Liver (tissue), 9 donors: ENCODE measurements around the gene CYP4F11. TPM values are rescaled to one million over a fixed set of nuclear protein-coding genes. Genes with fewer than 3 reads are reported as not detected.

Experiments
- DNase-seq: peaks from one replicate; pipeline ENCODE4 v3.0.0-alpha.2; 2017; ENCODE audit warnings: low spot score
- H3K27ac ChIP-seq, 2 donors: one replicate each; pipeline ENCODE4 v1.7.0; 2013; ENCODE audit warnings: inconsistent platforms in 2 of 2, low read length in 2 of 2, control low read depth in 1 of 2, low read depth in 1 of 2, mild to moderate bottlenecking in 1 of 2
- H3K27me3 ChIP-seq, 4 donors: one replicate each; pipeline versions ENCODE4 v1.6.1 to v1.7.0; 2013; ENCODE audit warnings: low read length in 3 of 4, inconsistent platforms in 1 of 4, mild to moderate bottlenecking in 1 of 4, moderate library complexity in 1 of 4; ENCODE audit not compliant: control insufficient read depth in 4 of 4, insufficient read depth in 4 of 4
- H3K36me3 ChIP-seq, 4 donors: one replicate each; pipeline versions ENCODE4 v1.6.1 to v1.7.0; 2013; ENCODE audit warnings: low read length in 3 of 4, mild to moderate bottlenecking in 3 of 4, low read depth in 1 of 4, moderate library complexity in 1 of 4; ENCODE audit not compliant: control insufficient read depth in 4 of 4, insufficient read depth in 3 of 4
- H3K4me1 ChIP-seq, 4 donors: one replicate each; pipeline versions ENCODE4 v1.6.1 to v1.7.0; 2013; ENCODE audit warnings: low read length in 3 of 4, mild to moderate bottlenecking in 3 of 4, moderate library complexity in 1 of 4; ENCODE audit not compliant: control insufficient read depth in 4 of 4, insufficient read depth in 4 of 4
- H3K4me3 ChIP-seq, 3 donors: one replicate each; pipeline versions ENCODE4 v1.6.1 to v1.7.0; 2013; ENCODE audit warnings: low read length in 3 of 3, control low read depth in 1 of 3, low read depth in 1 of 3, mild to moderate bottlenecking in 1 of 3
- H3K9ac ChIP-seq, 2 donors: one replicate each; pipeline ENCODE4 v1.7.0; 2013; ENCODE audit warnings: low read length in 2 of 2, mild to moderate bottlenecking in 2 of 2, moderate library complexity in 2 of 2, control low read depth in 1 of 2, low read depth in 1 of 2
- H3K9me3 ChIP-seq, 4 donors: one replicate each; pipeline versions ENCODE4 v1.6.1 to v1.7.0; 2013; ENCODE audit warnings: low read length in 3 of 4; ENCODE audit not compliant: control insufficient read depth in 4 of 4
- ATF3 ChIP-seq: IDR thresholded peaks from 2 replicates; pipeline ENCODE4 v1.6.1; 2016; ENCODE audit warnings: antibody characterized with exemption
- EGR1 ChIP-seq, 2 donors: IDR thresholded peaks; 2 replicates each; pipeline ENCODE4 v1.6.1; 2016 to 2018; ENCODE audit warnings: antibody characterized with exemption in 2 of 2, low read depth in 2 of 2
- FOXA1 ChIP-seq: IDR thresholded peaks from 2 replicates; pipeline ENCODE4 v1.6.1; 2016; ENCODE audit warnings: antibody characterized with exemption
- FOXA2 ChIP-seq: IDR thresholded peaks from 2 replicates; pipeline ENCODE4 v1.6.1; 2016; ENCODE audit warnings: antibody characterized with exemption
- GABPA ChIP-seq, 2 donors: IDR thresholded peaks in 1 of 2; conservative IDR thresholded peaks in 1 of 2; 2 replicates each; pipeline ENCODE4 v1.6.1; 2016; ENCODE audit warnings: antibody characterized with exemption in 2 of 2, mild to moderate bottlenecking in 1 of 2, moderate library complexity in 1 of 2
- HNF4A ChIP-seq, 2 donors: conservative IDR thresholded peaks; 2 replicates each; pipeline ENCODE4 v1.6.1; 2016; ENCODE audit warnings: antibody characterized with exemption in 2 of 2, mild to moderate bottlenecking in 2 of 2
- HNF4G ChIP-seq: IDR thresholded peaks from 2 replicates; pipeline ENCODE4 v1.6.1; 2016; ENCODE audit warnings: antibody characterized with exemption
- JUND ChIP-seq, 2 donors: IDR thresholded peaks; 2 replicates each; pipeline ENCODE4 v1.6.1; 2016; ENCODE audit warnings: antibody characterized with exemption in 2 of 2
- NR2F2 ChIP-seq: IDR thresholded peaks from 2 replicates; pipeline ENCODE4 v1.6.1; 2016; ENCODE audit warnings: antibody characterized with exemption
- RAD21 ChIP-seq, 2 donors: IDR thresholded peaks; 2 replicates each; pipeline ENCODE4 v1.6.1; 2016; ENCODE audit warnings: antibody characterized with exemption in 2 of 2, mild to moderate bottlenecking in 2 of 2
- RXRA ChIP-seq, 2 donors: IDR thresholded peaks; 2 replicates each; pipeline ENCODE4 v1.6.1; 2017 to 2018; ENCODE audit warnings: antibody characterized with exemption in 2 of 2, mild to moderate bottlenecking in 1 of 2
- SP1 ChIP-seq: IDR thresholded peaks from 2 replicates; pipeline ENCODE4 v1.6.1; 2018; ENCODE audit warnings: antibody characterized with exemption, mild to moderate bottlenecking
- TAF1 ChIP-seq: conservative IDR thresholded peaks from 2 replicates; pipeline ENCODE4 v1.6.1; 2016; ENCODE audit warnings: antibody characterized with exemption, mild to moderate bottlenecking
- YY1 ChIP-seq: IDR thresholded peaks from 2 replicates; pipeline ENCODE4 v1.6.1; 2016; ENCODE audit warnings: antibody characterized with exemption, mild to moderate bottlenecking
- whole genome bisulfite sequencing: extraction: QIAGEN DNeasy Blood & Tissue Kit; methylation state at CpG from one replicate; pipeline ENCODE4 v1.1.7; 2013; 5-methylcytosine and 5-hydroxymethylcytosine counted together
- polyA plus RNA-seq, 2 donors: library from polyadenylated mRNA; stranded (reverse) in 1 of 2; unstranded in 1 of 2; fragments of 200-250 nt in 1 of 2; fragments of >200 nt in 1 of 2; fragmentation: Nextera tagmentation in 1 of 2; extraction: Ambion mirVana in 1 of 2; gene quantifications; one replicate each; pipeline versions ENCODE4 v1.2.1 to v1.2.3, GENCODE V29; 2013 to 2015
- total RNA-seq, 2 donors: library from RNA; depleted of rRNA; stranded (reverse); fragments of >200 nt; gene quantifications; one replicate each; pipeline ENCODE4 v1.2.3, GENCODE V29; 2014
- TF ChIP-seq, protein P1 (sequence below): IDR thresholded peaks from 2 replicates; pipeline ENCODE4 v1.6.1; 2016; ENCODE audit warnings: antibody characterized with exemption, mild to moderate bottlenecking
- TF ChIP-seq, protein P2 (sequence below): fragments of 150-350 bp; IDR thresholded peaks from 2 replicates; pipeline ENCODE4 v1.5.1; 2017; ENCODE audit warnings: improper control_type of control experiment, low read depth, low read length; ENCODE audit not compliant: missing input control
- TF ChIP-seq, protein P3 (sequence below): IDR thresholded peaks from 2 replicates; pipeline ENCODE4 v1.6.1; 2016; ENCODE audit warnings: antibody characterized with exemption
- TF ChIP-seq, protein P4 (sequence below): IDR thresholded peaks from 2 replicates; pipeline ENCODE4 v1.6.1; 2016; ENCODE audit warnings: antibody characterized with exemption
- donor health status: healthy.
- donor health status: healthy.
- donor health status: healthy.
- donor health status: healthy.
- donor health status: healthy.

CYP4F11 gene
- total and polyA plus RNA-seq, 4 donors: 2.1 to 77.4 (median 32.3) TPM

DNA sequence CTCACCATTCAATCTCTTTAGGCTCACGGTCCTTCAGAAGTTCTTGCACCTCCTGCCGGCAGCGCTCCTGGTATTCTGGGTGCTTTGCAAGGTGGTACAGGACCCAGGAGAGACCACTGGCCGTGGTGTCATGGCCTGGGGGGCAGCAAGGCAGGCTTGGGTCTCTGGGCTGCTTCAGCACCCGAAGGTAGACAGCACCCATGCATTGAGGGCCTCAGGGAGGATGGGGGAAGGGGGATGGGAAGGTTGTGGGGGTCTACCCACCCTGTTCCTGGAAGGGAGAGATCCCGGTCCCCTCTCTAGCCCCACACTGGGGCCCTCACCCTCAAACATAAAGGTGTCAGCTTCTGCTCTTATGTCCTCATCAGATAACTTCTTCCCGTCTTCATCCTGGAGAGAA lies 48.4 kb downstream of the CYP4F11 start:
- Histone ChIP-seq H3K27ac (no peak overlapping the region), H3K4me1 (no peaks in the 10 kb centered on the region), H3K9me3 (no peaks in the 10 kb centered on the region), H3K9ac (no peak overlapping the region), H3K36me3 (peaks cover 0 to 44% (median 15%) of the 10 kb centered on the region in 4 donors), H3K4me3 (no peak overlapping the region), H3K27me3 (no peaks in the 10 kb centered on the region)
- no peak for DNase-seq
- WGBS: 88% methylated on average over 7 of the region's 7 CpGs
- TF ChIP-seq FOXA1 (no peak), EGR1 (IDR thresholded peaks at IDR 0.05; ENCODE audit: low read depth in 2 of 2) (no peak), YY1 (no peak), RXRA (IDR thresholded peaks at IDR 0.05) (no peak), GABPA (IDR thresholded peaks at IDR 0.05 in 1 of 2, conservative IDR thresholded peaks at IDR 0.05 in 1 of 2) (no peak), RAD21 (IDR thresholded peaks at IDR 0.05) (no peak), JUND (IDR thresholded peaks at IDR 0.05) (no peak), TAF1 (no peak), ATF3 (no peak), FOXA2 (no peak), SP1 (no peak), HNF4G (no peak), HNF4A (conservative IDR thresholded peaks at IDR 0.05) (no peak), NR2F2 (no peak)
- TF ChIP-seq, protein P1, sequence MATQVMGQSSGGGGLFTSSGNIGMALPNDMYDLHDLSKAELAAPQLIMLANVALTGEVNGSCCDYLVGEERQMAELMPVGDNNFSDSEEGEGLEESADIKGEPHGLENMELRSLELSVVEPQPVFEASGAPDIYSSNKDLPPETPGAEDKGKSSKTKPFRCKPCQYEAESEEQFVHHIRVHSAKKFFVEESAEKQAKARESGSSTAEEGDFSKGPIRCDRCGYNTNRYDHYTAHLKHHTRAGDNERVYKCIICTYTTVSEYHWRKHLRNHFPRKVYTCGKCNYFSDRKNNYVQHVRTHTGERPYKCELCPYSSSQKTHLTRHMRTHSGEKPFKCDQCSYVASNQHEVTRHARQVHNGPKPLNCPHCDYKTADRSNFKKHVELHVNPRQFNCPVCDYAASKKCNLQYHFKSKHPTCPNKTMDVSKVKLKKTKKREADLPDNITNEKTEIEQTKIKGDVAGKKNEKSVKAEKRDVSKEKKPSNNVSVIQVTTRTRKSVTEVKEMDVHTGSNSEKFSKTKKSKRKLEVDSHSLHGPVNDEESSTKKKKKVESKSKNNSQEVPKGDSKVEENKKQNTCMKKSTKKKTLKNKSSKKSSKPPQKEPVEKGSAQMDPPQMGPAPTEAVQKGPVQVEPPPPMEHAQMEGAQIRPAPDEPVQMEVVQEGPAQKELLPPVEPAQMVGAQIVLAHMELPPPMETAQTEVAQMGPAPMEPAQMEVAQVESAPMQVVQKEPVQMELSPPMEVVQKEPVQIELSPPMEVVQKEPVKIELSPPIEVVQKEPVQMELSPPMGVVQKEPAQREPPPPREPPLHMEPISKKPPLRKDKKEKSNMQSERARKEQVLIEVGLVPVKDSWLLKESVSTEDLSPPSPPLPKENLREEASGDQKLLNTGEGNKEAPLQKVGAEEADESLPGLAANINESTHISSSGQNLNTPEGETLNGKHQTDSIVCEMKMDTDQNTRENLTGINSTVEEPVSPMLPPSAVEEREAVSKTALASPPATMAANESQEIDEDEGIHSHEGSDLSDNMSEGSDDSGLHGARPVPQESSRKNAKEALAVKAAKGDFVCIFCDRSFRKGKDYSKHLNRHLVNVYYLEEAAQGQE: no peak
- TF ChIP-seq, protein P2, sequence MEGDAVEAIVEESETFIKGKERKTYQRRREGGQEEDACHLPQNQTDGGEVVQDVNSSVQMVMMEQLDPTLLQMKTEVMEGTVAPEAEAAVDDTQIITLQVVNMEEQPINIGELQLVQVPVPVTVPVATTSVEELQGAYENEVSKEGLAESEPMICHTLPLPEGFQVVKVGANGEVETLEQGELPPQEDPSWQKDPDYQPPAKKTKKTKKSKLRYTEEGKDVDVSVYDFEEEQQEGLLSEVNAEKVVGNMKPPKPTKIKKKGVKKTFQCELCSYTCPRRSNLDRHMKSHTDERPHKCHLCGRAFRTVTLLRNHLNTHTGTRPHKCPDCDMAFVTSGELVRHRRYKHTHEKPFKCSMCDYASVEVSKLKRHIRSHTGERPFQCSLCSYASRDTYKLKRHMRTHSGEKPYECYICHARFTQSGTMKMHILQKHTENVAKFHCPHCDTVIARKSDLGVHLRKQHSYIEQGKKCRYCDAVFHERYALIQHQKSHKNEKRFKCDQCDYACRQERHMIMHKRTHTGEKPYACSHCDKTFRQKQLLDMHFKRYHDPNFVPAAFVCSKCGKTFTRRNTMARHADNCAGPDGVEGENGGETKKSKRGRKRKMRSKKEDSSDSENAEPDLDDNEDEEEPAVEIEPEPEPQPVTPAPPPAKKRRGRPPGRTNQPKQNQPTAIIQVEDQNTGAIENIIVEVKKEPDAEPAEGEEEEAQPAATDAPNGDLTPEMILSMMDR: no peak
- TF ChIP-seq, protein P3, sequence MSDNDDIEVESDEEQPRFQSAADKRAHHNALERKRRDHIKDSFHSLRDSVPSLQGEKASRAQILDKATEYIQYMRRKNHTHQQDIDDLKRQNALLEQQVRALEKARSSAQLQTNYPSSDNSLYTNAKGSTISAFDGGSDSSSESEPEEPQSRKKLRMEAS: no peak
- TF ChIP-seq, protein P4, sequence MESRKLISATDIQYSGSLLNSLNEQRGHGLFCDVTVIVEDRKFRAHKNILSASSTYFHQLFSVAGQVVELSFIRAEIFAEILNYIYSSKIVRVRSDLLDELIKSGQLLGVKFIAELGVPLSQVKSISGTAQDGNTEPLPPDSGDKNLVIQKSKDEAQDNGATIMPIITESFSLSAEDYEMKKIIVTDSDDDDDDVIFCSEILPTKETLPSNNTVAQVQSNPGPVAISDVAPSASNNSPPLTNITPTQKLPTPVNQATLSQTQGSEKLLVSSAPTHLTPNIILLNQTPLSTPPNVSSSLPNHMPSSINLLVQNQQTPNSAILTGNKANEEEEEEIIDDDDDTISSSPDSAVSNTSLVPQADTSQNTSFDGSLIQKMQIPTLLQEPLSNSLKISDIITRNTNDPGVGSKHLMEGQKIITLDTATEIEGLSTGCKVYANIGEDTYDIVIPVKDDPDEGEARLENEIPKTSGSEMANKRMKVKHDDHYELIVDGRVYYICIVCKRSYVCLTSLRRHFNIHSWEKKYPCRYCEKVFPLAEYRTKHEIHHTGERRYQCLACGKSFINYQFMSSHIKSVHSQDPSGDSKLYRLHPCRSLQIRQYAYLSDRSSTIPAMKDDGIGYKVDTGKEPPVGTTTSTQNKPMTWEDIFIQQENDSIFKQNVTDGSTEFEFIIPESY: no peak
